ENCODE data around the gene SPDYE17. TPM values are rescaled to one million over a fixed set of nuclear protein-coding genes. Genes with fewer than 3 reads are reported as not detected.
"Not testable (repeated sequence)": the region's sequence is repeated elsewhere in the genome, so short reads cannot be mapped to it uniquely, and the experiment has no call there.

The SPDYE17 gene
- total and polyA plus RNA-seq, 9 donors: not detected

DNA sequence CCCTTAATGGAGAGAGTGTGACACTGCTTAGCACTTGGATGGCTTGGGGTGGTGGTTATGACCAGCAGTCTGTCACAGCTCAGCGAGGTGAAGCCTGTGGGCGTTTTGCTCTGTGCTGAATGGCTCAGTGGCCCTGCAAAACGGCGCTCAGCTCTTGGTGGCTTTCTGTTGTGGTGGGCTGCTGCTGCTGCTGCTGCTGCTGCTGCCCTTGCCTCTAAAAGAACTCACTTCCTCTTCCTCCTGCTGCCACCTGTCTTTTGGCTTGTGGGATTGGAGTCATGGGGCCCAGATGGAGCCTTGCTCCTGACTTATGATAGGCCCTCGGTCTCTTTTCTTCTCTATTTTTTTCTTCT, 47.4 kb downstream of the SPDYE17 start:
- H3K9me3 ChIP-seq (replicated peaks; ENCODE audit: control insufficient read depth, low read depth, low read length); DNase-seq; H3K4me1 ChIP-seq (ENCODE audit: control insufficient read depth, insufficient read depth, low read length); H3K27me3 ChIP-seq (ENCODE audit: control insufficient read depth, insufficient read depth, low read length); H3K4me3 ChIP-seq (ENCODE audit: low read length); H3K27ac ChIP-seq (ENCODE audit: low read length); H3K36me3 ChIP-seq (ENCODE audit: control insufficient read depth, insufficient read depth, low read length): not testable (repeated sequence)
- WGBS (ENCODE audit: insufficient coverage): no CpG with 5 or more reads among the region's 5 CpGs

DNA sequence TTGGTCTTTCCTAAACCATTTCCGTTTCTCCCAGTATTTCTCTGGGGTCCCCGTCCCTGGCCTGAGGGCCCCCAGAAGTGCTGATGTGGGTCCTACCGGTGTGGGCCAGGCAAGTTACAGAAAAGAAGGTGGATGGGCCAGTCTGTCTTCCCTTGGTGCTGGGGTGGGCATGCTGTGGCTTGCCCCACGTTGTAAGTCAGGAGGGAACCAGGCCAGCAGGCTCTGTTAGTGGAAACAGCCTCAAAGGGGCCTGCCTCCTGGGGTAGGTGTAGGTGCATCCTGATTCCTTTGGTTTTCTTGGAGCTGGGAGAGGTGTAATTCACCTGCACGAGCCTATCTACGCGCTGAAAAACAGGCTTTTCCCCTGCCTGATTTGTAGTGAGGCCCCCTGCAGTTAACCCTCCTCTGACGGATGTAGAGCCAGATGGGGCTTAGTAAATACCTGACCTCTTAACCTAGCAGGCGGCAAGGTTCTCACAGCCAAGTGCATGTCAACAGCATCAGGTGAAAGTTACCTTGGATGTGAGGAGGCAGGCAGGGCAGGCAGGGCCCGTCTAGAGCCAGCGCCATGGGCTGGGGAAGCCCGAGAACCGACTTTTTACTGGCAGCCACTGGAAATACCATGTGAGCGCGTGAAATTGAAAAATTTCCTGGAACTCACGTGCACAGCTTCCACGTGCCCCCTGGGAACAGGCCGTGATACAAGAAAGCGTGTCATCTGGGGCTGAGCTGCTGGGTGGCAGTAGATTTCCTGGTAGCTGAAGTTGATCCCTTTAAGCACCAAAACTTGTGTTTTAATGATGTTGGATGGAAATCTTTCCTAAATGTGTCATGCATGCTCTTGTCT, 48.0 kb downstream of the SPDYE17 start:
- not testable (repeated sequence) for H3K27ac ChIP-seq (ENCODE audit: low read length); H3K4me1 ChIP-seq (ENCODE audit: control insufficient read depth, insufficient read depth, low read length); DNase-seq; H3K9me3 ChIP-seq (replicated peaks; ENCODE audit: control insufficient read depth, low read depth, low read length); H3K4me3 ChIP-seq (ENCODE audit: low read length); H3K36me3 ChIP-seq (ENCODE audit: control insufficient read depth, insufficient read depth, low read length); H3K27me3 ChIP-seq (ENCODE audit: control insufficient read depth, insufficient read depth, low read length)
- WGBS (ENCODE audit: insufficient coverage): no CpG with 5 or more reads among the region's 19 CpGs

DNA sequence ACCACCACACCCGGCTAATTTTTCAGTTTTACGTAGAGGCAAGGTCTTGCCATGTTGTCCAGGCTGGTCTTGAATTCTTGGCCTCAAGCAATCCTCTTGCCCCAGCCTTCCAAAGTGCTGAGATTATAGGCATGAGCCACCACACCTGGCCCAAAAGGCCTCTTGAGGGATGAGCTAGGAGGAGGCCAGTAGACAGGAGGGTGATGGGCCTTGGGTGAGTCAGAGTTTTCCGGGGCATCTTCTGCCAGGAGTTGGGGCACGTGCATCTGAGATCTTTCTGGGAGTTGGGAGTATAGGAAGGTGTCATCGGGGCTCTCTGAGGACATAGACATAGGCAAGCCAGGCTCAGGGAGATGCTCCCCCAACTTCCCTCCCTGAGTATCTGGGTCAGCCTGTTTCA, 48.8 kb downstream of the SPDYE17 start:
- not testable (repeated sequence) for H3K4me1 ChIP-seq (ENCODE audit: control insufficient read depth, insufficient read depth, low read length); H3K4me3 ChIP-seq (ENCODE audit: low read length); H3K36me3 ChIP-seq (ENCODE audit: control insufficient read depth, insufficient read depth, low read length); H3K27me3 ChIP-seq (ENCODE audit: control insufficient read depth, insufficient read depth, low read length); H3K27ac ChIP-seq (ENCODE audit: low read length); DNase-seq; H3K9me3 ChIP-seq (replicated peaks; ENCODE audit: control insufficient read depth, low read depth, low read length)
- WGBS (ENCODE audit: insufficient coverage): no CpG with 5 or more reads among the region's 5 CpGs

DNA sequence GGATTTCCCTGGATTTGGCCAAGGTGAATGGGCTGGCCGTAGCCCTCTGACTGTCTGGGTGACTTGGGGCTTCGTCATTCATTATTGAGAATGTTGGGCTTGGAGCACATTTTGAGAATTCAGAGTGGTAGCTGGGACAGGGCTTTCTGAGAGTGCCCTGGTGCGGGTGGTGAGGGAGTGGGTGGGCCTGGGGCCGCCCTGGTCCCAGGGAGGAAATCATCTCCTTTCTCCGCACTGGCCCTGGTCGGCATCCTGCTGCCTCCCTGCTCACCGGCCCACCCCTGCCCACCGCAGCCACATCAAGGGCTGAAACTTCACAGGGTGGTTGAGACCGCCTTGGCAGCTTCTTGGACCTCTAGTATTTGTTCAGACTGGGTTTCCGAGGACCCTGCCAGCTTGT, 49.7 kb downstream of the SPDYE17 start:
- not testable (repeated sequence) for H3K4me1 ChIP-seq (ENCODE audit: control insufficient read depth, insufficient read depth, low read length); H3K27me3 ChIP-seq (ENCODE audit: control insufficient read depth, insufficient read depth, low read length); DNase-seq; H3K9me3 ChIP-seq (replicated peaks; ENCODE audit: control insufficient read depth, low read depth, low read length); H3K27ac ChIP-seq (ENCODE audit: low read length); H3K36me3 ChIP-seq (ENCODE audit: control insufficient read depth, insufficient read depth, low read length); H3K4me3 ChIP-seq (ENCODE audit: low read length)
- no CpG with 5 or more reads among the region's 10 CpGs for WGBS (ENCODE audit: insufficient coverage)

DNA sequence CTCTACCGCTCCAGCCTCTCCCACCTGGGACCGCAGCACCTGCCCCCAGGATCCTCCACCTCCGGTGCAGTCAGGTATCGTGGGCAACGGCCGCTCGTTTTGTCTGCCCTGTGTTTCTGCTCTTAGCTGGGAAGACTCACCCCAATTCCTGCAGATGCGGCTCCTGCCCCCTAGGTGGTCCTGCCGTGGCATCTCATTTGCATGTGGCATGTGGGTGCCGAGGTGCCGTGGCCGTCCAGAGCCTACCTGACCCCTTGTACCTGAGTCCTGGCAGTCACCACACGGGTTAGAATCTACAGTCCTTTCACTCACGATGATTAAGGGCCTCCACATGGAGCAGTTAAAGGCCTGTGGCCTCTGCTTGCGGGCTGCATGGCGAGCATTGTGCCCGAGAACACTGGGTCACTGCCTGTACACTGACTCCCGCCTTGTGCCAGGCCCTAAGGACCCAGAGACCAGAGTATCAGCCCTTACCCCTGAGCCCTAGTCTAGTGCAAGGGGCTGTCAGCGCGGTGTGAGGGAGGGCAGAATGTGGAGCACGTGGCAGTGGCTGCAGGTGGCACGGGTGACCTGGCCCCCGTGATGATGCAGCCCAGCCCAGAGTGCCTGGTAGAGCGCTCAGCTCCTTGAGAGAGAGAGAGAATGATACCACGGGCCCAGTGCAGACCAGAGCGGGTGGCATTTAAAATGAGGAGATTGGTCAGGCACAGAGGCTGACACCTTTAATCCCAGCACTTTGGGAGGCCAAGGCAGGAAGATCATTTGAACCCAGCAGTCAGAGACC, 50.8 kb downstream of the SPDYE17 start:
- H3K36me3 ChIP-seq (ENCODE audit: control insufficient read depth, insufficient read depth, low read length); DNase-seq; H3K4me1 ChIP-seq (ENCODE audit: control insufficient read depth, insufficient read depth, low read length); H3K9me3 ChIP-seq (replicated peaks; ENCODE audit: control insufficient read depth, low read depth, low read length); H3K27me3 ChIP-seq (ENCODE audit: control insufficient read depth, insufficient read depth, low read length); H3K27ac ChIP-seq (ENCODE audit: low read length); H3K4me3 ChIP-seq (ENCODE audit: low read length): not testable (repeated sequence)
- WGBS (ENCODE audit: insufficient coverage): no CpG with 5 or more reads among the region's 26 CpGs

DNA sequence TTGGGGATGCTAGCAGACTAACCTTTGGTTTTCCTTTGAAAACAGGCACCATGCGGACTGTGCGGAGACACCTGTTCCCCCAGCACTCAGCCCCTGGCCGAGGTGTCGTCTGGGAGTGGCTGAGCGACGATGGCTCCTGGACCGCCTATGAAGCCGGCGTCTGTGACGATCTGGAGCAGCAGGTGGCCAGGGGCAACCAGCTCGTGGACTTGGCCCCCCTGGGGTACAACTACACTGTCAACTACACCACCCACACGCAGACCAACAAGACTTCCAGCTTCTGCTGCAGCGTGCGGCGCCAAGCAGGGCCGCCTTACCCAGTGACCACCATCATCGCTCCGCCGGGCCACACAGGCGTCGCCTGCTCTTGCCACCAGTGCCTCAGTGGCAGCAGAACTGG, 51.6 kb downstream of the SPDYE17 start:
- not testable (repeated sequence) for H3K4me3 ChIP-seq (ENCODE audit: low read length); H3K27ac ChIP-seq (ENCODE audit: low read length); DNase-seq; H3K9me3 ChIP-seq (replicated peaks; ENCODE audit: control insufficient read depth, low read depth, low read length); H3K36me3 ChIP-seq (ENCODE audit: control insufficient read depth, insufficient read depth, low read length); H3K4me1 ChIP-seq (ENCODE audit: control insufficient read depth, insufficient read depth, low read length); H3K27me3 ChIP-seq (ENCODE audit: control insufficient read depth, insufficient read depth, low read length)
- 94% methylated on average over 21 of the region's 21 CpGs for WGBS (ENCODE audit: insufficient coverage)

DNA sequence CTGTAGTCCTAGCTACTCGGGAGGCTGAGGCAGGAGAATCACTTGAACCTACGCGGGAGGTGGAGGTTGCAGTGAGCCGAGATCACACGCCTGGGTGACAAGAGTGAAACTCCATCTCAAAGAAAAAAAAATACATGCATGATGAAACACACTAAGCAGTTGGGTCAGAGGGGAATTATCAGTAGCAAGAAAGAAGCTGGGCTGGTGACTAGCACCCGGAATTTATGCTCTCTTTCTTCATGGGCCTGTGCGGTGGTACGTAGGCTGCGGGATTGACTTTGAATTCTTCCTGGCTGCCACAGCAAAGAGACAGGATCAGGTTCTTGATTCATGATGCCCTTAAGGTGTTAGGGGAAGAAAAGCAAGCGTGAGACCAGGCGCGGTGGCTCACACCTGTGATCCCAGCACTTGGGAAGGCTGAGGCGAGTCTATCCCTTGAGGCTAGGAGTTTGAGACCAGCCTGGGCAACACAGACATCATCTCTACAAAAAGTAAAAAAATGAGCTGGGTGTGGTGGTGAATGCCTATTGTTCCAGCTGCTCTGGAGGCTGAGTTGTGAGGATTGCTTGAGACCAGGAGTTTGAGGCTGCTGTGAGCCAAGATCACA, 54.3 kb downstream of the SPDYE17 start:
- H3K27me3 ChIP-seq (ENCODE audit: control insufficient read depth, insufficient read depth, low read length); H3K27ac ChIP-seq (ENCODE audit: low read length); H3K36me3 ChIP-seq (ENCODE audit: control insufficient read depth, insufficient read depth, low read length); H3K4me3 ChIP-seq (ENCODE audit: low read length); H3K9me3 ChIP-seq (replicated peaks; ENCODE audit: control insufficient read depth, low read depth, low read length); DNase-seq; H3K4me1 ChIP-seq (ENCODE audit: control insufficient read depth, insufficient read depth, low read length): not testable (repeated sequence)
- 100% methylated on average over 2 of the region's 13 CpGs for WGBS (ENCODE audit: insufficient coverage)

DNA sequence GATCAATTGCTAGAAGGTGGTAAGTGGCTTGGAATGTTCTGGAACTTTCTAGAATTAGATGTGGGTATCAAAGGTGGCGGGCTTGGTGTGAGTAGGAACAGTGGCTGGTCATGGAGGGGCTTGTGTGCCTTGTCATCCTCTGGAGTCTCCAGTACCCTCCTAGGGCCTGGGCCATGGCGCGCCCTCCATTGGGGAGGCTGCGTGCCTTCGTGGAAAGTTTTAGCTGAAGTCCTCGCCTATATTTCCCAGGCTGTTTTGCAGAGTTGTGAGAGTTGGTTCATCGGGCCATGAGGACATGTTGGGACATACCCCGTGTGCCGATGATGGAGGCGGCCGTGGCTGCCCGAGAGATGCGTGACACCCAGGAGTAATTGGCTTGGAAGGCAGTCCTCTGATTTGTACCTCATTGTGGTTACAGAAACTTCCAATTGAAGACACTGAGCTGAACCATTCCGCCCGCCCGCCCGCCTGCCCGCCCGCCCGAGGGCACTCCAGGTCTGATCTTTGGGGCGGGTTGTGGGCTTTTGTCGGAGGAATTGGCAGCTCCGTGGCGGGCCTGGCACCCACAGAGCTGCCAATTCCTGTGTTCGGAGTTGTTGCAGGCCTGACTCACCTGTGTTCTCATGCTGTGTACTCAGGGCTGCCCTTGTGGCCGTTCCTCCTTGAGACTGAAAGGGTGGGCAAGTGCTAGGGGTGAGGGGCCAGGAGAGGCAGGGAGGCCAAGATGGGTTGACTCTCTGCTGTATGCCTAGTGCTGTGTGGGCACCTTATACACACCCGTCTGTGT, 57.2 kb downstream of the SPDYE17 start:
- not testable (repeated sequence) for H3K27ac ChIP-seq (ENCODE audit: low read length); H3K36me3 ChIP-seq (ENCODE audit: control insufficient read depth, insufficient read depth, low read length); H3K9me3 ChIP-seq (replicated peaks; ENCODE audit: control insufficient read depth, low read depth, low read length); H3K4me3 ChIP-seq (ENCODE audit: low read length); H3K4me1 ChIP-seq (ENCODE audit: control insufficient read depth, insufficient read depth, low read length); H3K27me3 ChIP-seq (ENCODE audit: control insufficient read depth, insufficient read depth, low read length); DNase-seq
- WGBS (ENCODE audit: insufficient coverage): 100% methylated on average over 1 of the region's 27 CpGs

DNA sequence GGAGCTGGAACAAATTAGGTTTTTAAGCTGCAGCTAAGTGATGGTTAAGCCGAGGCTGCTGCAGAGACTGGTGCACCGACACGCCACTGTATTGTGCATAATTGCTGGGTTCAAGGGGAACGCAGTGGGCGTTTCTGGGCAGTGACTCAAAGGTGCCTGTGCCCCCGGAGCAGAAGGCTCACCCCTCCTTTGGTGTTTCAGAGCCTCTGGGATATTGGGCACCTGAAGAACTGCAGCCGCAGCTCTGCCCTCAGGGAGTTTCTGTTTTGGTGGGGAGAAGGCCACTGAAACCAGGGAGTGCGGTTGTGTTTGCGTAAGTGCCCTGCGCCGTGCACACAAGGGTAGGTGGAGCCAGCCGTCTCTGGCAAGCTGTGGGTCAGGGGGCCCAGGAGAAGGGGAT, 57.8 kb downstream of the SPDYE17 start:
- not testable (repeated sequence) for DNase-seq; H3K27ac ChIP-seq (ENCODE audit: low read length); H3K27me3 ChIP-seq (ENCODE audit: control insufficient read depth, insufficient read depth, low read length); H3K4me1 ChIP-seq (ENCODE audit: control insufficient read depth, insufficient read depth, low read length); H3K36me3 ChIP-seq (ENCODE audit: control insufficient read depth, insufficient read depth, low read length); H3K9me3 ChIP-seq (replicated peaks; ENCODE audit: control insufficient read depth, low read depth, low read length); H3K4me3 ChIP-seq (ENCODE audit: low read length)
- WGBS (ENCODE audit: insufficient coverage): no CpG with 5 or more reads among the region's 12 CpGs

DNA sequence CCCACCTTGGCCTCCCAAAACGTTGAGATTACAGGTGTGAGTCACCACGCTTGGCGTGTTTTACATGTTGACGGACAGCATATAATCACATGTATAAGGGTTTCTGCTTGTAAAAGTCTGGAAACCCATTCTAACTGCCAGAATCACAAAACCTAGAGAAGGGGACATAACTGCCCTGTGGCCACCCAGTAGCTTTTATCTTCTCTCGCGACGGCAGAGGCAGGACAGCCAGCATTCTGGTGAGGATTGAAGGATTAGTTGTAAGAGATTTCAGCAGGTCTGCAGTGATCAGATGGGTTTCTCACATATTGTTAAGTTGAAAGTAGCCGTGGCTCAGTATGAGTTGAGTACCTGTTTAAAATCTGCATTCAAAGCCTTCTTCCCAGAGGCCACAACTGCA, 59.8 kb downstream of the SPDYE17 start:
- WGBS (ENCODE audit: insufficient coverage): 48% methylated on average over 3 of the region's 8 CpGs
- not testable (repeated sequence) for H3K27me3 ChIP-seq (ENCODE audit: control insufficient read depth, insufficient read depth, low read length); H3K9me3 ChIP-seq (replicated peaks; ENCODE audit: control insufficient read depth, low read depth, low read length); DNase-seq; H3K27ac ChIP-seq (ENCODE audit: low read length); H3K4me3 ChIP-seq (ENCODE audit: low read length); H3K36me3 ChIP-seq (ENCODE audit: control insufficient read depth, insufficient read depth, low read length); H3K4me1 ChIP-seq (ENCODE audit: control insufficient read depth, insufficient read depth, low read length)

All from muscle of leg (tissue), 11 donors.